ENCODE results near the gene KANSL1. TPM values are rescaled to one million over a fixed set of nuclear protein-coding genes. Genes with fewer than 3 reads are reported as not detected.

Gene KANSL1
- total and polyA plus RNA-seq, 12 donors: 23.2 to 81.2 (median 58.0) TPM

- no peak overlapping the region for H3K27ac ChIP-seq
- WGBS, 4 donors: 93 to 95% (median 95%) methylated on average over 6 of the region's 6 CpGs
- intact Hi-C loops (cut with DNase I): no loop called here
- no peak for DNase-seq
- peaks cover 9 to 14% of the 10 kb centered on the region in 2 donors for H3K4me1 ChIP-seq (replicated peaks in 1 of 2)
- H3K9me3 ChIP-seq (replicated peaks in 1 of 3): no peaks in the 10 kb centered on the region
- TF ChIP-seq POLR2A (IDR thresholded peaks at IDR 0.05) (no peak), CTCF (IDR thresholded peaks at IDR 0.05) (no peak)
- no peaks in the 10 kb centered on the region for H3K27me3 ChIP-seq
- peaks cover 0 to 82% of the 10 kb centered on the region in 2 donors for H3K36me3 ChIP-seq (replicated peaks in 1 of 2)
- H3K4me3 ChIP-seq: no peak overlapping the region
These were observed 156.7 kb downstream of the KANSL1 start for GRCh38 chr17:46036491-46036890.

GRCh38 chr17:46035112-46035818, 158.0 kb downstream of the KANSL1 start:
- TF ChIP-seq POLR2A (IDR thresholded peaks at IDR 0.05) (no peak), CTCF (IDR thresholded peaks at IDR 0.05) (no peak)
- Histone ChIP-seq H3K27me3 (no peaks in the 10 kb centered on the region), H3K27ac (peak overlapping the region in 1 of 5 donors; percentile 26), H3K4me3 (no peak overlapping the region), H3K9me3 (replicated peaks in 1 of 3) (no peaks in the 10 kb centered on the region), H3K36me3 (replicated peaks in 1 of 2) (peaks cover 0 to 94% of the 10 kb centered on the region in 2 donors), H3K4me1 (replicated peaks in 1 of 2) (peaks cover 8 to 13% of the 10 kb centered on the region in 2 donors)
- no peak for DNase-seq
- WGBS, 4 donors: 84 to 95% (median 86%) methylated on average over 3 of the region's 3 CpGs
- intact Hi-C loops (cut with DNase I): no loop called here

GRCh38 chr17:46033392-46033791, 159.8 kb downstream of the KANSL1 start:
- WGBS, 4 donors: 92 to 94% (median 93%) methylated on average over 3 of the region's 3 CpGs
- H3K9me3 ChIP-seq (replicated peaks in 1 of 3): no peaks in the 10 kb centered on the region
- no peak for TF ChIP-seq CTCF (IDR thresholded peaks at IDR 0.05)
- no peak for TF ChIP-seq POLR2A (IDR thresholded peaks at IDR 0.05)
- H3K27me3 ChIP-seq: no peaks in the 10 kb centered on the region
- H3K4me1 ChIP-seq (replicated peaks in 1 of 2): peaks cover 8 to 9% of the 10 kb centered on the region in 2 donors
- intact Hi-C loops (cut with DNase I): no loop called here
- peaks cover 0 to 83% of the 10 kb centered on the region in 2 donors for H3K36me3 ChIP-seq (replicated peaks in 1 of 2)
- no peak overlapping the region for H3K4me3 ChIP-seq
- no peak for DNase-seq
- no peak overlapping the region for H3K27ac ChIP-seq

GRCh38 chr17:46032909-46033308, 160.3 kb downstream of the KANSL1 start:
- H3K9me3 ChIP-seq (replicated peaks in 1 of 3): no peaks in the 10 kb centered on the region
- no peak overlapping the region for H3K27ac ChIP-seq
- WGBS, 4 donors: 95 to 98% (median 96%) methylated on average over 11 of the region's 11 CpGs
- peaks cover 8 to 13% of the 10 kb centered on the region in 2 donors for H3K4me1 ChIP-seq (replicated peaks in 1 of 2)
- no peak for TF ChIP-seq CTCF (IDR thresholded peaks at IDR 0.05)
- H3K4me3 ChIP-seq: no peak overlapping the region
- peak in 1 of 7 donors; percentile 33 for DNase-seq
- peaks cover 0 to 78% of the 10 kb centered on the region in 2 donors for H3K36me3 ChIP-seq (replicated peaks in 1 of 2)
- intact Hi-C loops (cut with DNase I): no loop called here
- H3K27me3 ChIP-seq: no peaks in the 10 kb centered on the region
